Heart left ventricle (tissue), 16 donors: Measurements from ENCODE around the gene KIAA1586. TPM values are rescaled to one million over a fixed set of nuclear protein-coding genes. Genes with fewer than 3 reads are reported as not detected.

Source experiments
- ATAC-seq, 4 donors: fragments of 200-7000 bp; cut with Tn5 transposase; one replicate each; pipeline ENCODE4 v1.9.1; 2020 to 2022; ENCODE audit warnings: moderate library complexity in 4 of 4, mild to moderate bottlenecking in 3 of 4, moderate number of reproducible peaks in 1 of 4
- DNase-seq, 5 donors: peaks; one replicate each; pipeline ENCODE4 v3.0.0-alpha.2; 2020
- H3K27ac ChIP-seq, 12 donors: fragments of 200-600 bp; sonication (generic) in 4 of 12; one replicate each; pipeline versions ENCODE4 v1.5.0 to v1.8.0; 2016 to 2022; ENCODE audit warnings: mild to moderate bottlenecking in 2 of 12
- H3K27me3 ChIP-seq, 9 donors: fragments of 200-600 bp; sonication (generic) in 2 of 9; one replicate each; pipeline versions ENCODE4 v1.5.1 to v1.8.0; 2016 to 2022; ENCODE audit warnings: mild to moderate bottlenecking in 3 of 9
- H3K36me3 ChIP-seq, 9 donors: fragments of 200-600 bp; sonication (generic) in 2 of 9; one replicate each; pipeline versions ENCODE4 v1.5.0 to v1.8.0; 2018 to 2022; ENCODE audit warnings: mild to moderate bottlenecking in 2 of 9
- H3K4me1 ChIP-seq, 12 donors: fragments of 200-600 bp; sonication (generic) in 4 of 12; one replicate each; pipeline versions ENCODE4 v1.5.0 to v1.8.0; 2016 to 2022; ENCODE audit warnings: mild to moderate bottlenecking in 3 of 12
- H3K4me3 ChIP-seq, 12 donors: fragments of 200-600 bp; sonication (generic) in 4 of 12; one replicate each; pipeline versions ENCODE4 v1.5.0 to v1.8.0; 2017 to 2022; ENCODE audit warnings: mild to moderate bottlenecking in 9 of 12, moderate library complexity in 4 of 12
- H3K9me3 ChIP-seq, 12 donors: fragments of 200-600 bp; sonication (generic) in 4 of 12; one replicate each; pipeline versions ENCODE4 v1.5.0 to v1.8.0; 2016 to 2022; ENCODE audit warnings: mild to moderate bottlenecking in 1 of 12
- POLR2A ChIP-seq, 2 donors: fragments of 450-650 bp; IDR thresholded peaks; one replicate each; pipeline ENCODE4 v1.6.1; 2017; ENCODE audit warnings: antibody characterized with exemption in 2 of 2, mild to moderate bottlenecking in 2 of 2, moderate library complexity in 2 of 2
- WGBS, 4 donors: extraction: QIAGEN DNeasy Blood & Tissue Kit in 2 of 4; methylation state at CpG; one replicate each; pipeline versions ENCODE4 v1.1.5 to v1.1.7; 2013 to 2018; 5-methylcytosine and 5-hydroxymethylcytosine counted together
- intact Hi-C, 10 donors: fragments of 100-400 bp; cut with DNase I; formaldehyde crosslinking; loops; one replicate each; pipeline versions ENCODE4 v1.11.1 to v1.14.2; 2022
- polyA plus RNA-seq, 2 donors: library from polyadenylated mRNA; stranded (reverse); fragments of 200-250 nt; gene quantifications; one replicate each; pipeline ENCODE4 v1.2.3, GENCODE V29; 2013
- total RNA-seq, 9 donors: library from RNA; depleted of rRNA in 2 of 9; stranded (reverse); fragments of >200 nt in 2 of 9; fragmentation: NEBNext Ultra II Directional in 3 of 9; extraction: Animal tissue kit (Norgen Biotek cat#: 25700) in 3 of 9; gene quantifications; one replicate each; pipeline versions ENCODE4 v1.1.0 to v1.2.4, GENCODE V29; 2016 to 2023
- TF ChIP-seq, protein P1 (sequence below), 12 donors: fragments of 200-600 bp; sonication (generic) in 4 of 12; IDR thresholded peaks; one replicate each; pipeline versions ENCODE4 v1.5.0 to v1.8.0; 2018 to 2022; ENCODE audit warnings: antibody characterized with exemption in 12 of 12, mild to moderate bottlenecking in 5 of 12
- donor health status: ischemic (EF 13 %, LVEDD 7.1; RV severe dilation, severe dysfunction).
- donor health status: healthy with polysubstance abuse.
- donor health status: DM: no; HTN: yes; CAD: no.
- donor health status: DM: no; HTN: no; CAD: no.
- donor health status: ischemic (EF 25% LVEDD 6.9; RV normal size, moderate dysfunction).
- donor health status: ischemic (EF 25% LVEDD 5.7; RV mildly dilated, moderate dysfunction).
- donor health status: healthy.
- donor health status: DM: yes; HTN: yes; CAD: no.
- donor health status: ischemic (EF 35%, LVEDD 5.7; RV mildly dilated, moderate dysfunction).
- donor health status: nonischemic (EF 11% LVEDD 7.7; RV severe dilation, severe dysfunction).
- donor health status: DM: yes; HTN: yes; CAD: no.
- donor health status: PGD.
- donor health status: ischemic (EF 29% LVEDD 5.4; RV normal size, mild dysfunction).
- donor health status: nonischemic (EF 23%, LVEDD 6.1; RV moderate dilation, normal function).

Gene KIAA1586
- total and polyA plus RNA-seq, 11 donors, result 2.1 to 11.7 (median 6.3) TPM

GRCh38 chr6:57069228-57069627 lies 22.7 kb downstream of the KIAA1586 start:
- no peaks in the 10 kb centered on the region for H3K27me3 ChIP-seq
- DNase-seq (no peak), ATAC-seq (no peak)
- H3K4me3 ChIP-seq, result no peak overlapping the region
- WGBS, 4 donors, result 87 to 90% (median 90%) methylated on average over 4 of the region's 4 CpGs
- no peaks in the 10 kb centered on the region for H3K4me1 ChIP-seq
- TF ChIP-seq, protein P1, sequence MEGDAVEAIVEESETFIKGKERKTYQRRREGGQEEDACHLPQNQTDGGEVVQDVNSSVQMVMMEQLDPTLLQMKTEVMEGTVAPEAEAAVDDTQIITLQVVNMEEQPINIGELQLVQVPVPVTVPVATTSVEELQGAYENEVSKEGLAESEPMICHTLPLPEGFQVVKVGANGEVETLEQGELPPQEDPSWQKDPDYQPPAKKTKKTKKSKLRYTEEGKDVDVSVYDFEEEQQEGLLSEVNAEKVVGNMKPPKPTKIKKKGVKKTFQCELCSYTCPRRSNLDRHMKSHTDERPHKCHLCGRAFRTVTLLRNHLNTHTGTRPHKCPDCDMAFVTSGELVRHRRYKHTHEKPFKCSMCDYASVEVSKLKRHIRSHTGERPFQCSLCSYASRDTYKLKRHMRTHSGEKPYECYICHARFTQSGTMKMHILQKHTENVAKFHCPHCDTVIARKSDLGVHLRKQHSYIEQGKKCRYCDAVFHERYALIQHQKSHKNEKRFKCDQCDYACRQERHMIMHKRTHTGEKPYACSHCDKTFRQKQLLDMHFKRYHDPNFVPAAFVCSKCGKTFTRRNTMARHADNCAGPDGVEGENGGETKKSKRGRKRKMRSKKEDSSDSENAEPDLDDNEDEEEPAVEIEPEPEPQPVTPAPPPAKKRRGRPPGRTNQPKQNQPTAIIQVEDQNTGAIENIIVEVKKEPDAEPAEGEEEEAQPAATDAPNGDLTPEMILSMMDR (IDR thresholded peaks at IDR 0.05), result no peak
- no peak for TF ChIP-seq POLR2A (IDR thresholded peaks at IDR 0.05)
- peaks cover 0 to 32% (median 14%) of the 10 kb centered on the region in 9 donors for H3K36me3 ChIP-seq
- H3K27ac ChIP-seq, result no peak overlapping the region
- intact Hi-C loops, result no loop called here
- no peaks in the 10 kb centered on the region for H3K9me3 ChIP-seq

DNA sequence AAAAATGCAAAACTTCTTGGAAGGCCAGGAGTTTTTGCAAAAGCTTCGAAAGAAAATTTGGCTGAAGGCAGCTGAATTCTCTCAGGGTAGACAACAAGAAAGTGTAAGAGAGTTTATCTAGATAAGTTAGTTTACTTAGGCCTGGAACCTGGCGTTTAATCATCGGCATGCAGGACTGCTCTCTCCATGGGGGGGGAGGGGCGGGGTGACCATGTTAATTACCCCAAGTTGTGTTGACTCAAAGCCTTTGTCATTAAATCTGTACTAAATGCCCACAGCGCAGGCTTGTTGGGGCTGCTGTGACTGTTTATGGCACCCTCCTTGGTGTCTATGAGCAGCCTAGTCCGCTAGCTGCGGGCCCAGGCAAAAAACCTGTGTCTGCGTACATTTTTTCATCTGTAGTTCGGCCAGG lies 23.4 kb downstream of the KIAA1586 start:
- WGBS, 4 donors, result 85 to 92% (median 86%) methylated on average over 8 to 9 of the region's 9 CpGs
- no peak for TF ChIP-seq POLR2A (IDR thresholded peaks at IDR 0.05)
- TF ChIP-seq, protein P1 (IDR thresholded peaks at IDR 0.05), result no peak
- Histone ChIP-seq H3K27me3 (no peaks in the 10 kb centered on the region), H3K4me3 (no peak overlapping the region), H3K4me1 (no peaks in the 10 kb centered on the region), H3K9me3 (no peaks in the 10 kb centered on the region), H3K36me3 (peaks cover 0 to 25% (median 7%) of the 10 kb centered on the region in 9 donors), H3K27ac (no peak overlapping the region)
- intact Hi-C loops, result no loop called here
- no peak for ATAC-seq
- no peak for DNase-seq

DNA sequence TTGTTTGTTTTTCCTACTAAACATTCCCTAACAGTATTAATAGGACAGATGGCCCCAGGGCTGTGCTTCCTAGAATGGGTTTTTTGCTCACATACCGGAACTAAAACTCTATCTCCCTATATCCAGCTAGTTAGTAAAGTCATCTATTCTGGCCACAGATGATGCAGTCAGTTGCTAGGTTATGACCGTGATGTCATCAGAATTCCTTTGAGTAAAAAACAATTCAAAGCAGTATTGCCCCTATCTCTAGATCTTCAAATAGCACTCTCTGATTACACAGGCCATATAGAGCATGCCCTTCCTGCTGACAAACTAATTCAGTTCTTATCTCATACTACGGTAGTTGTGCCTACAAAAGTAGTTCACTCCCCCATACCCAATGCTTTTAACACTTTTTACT lies 25.6 kb downstream of the KIAA1586 start:
- H3K27ac ChIP-seq, result no peak overlapping the region
- 80 to 89% (median 81%) methylated on average over 3 of the region's 3 CpGs for WGBS, 4 donors
- TF ChIP-seq, protein P1 (IDR thresholded peaks at IDR 0.05), result no peak
- TF ChIP-seq POLR2A (IDR thresholded peaks at IDR 0.05), result no peak
- no peak overlapping the region for H3K4me3 ChIP-seq
- intact Hi-C loops, result no loop called here
- H3K27me3 ChIP-seq, result no peaks in the 10 kb centered on the region
- DNase-seq (no peak), ATAC-seq (no peak)
- no peaks in the 10 kb centered on the region for H3K4me1 ChIP-seq
- no peaks in the 10 kb centered on the region for H3K9me3 ChIP-seq
- H3K36me3 ChIP-seq, result peaks cover 0 to 12% (median 3%) of the 10 kb centered on the region in 9 donors

DNA sequence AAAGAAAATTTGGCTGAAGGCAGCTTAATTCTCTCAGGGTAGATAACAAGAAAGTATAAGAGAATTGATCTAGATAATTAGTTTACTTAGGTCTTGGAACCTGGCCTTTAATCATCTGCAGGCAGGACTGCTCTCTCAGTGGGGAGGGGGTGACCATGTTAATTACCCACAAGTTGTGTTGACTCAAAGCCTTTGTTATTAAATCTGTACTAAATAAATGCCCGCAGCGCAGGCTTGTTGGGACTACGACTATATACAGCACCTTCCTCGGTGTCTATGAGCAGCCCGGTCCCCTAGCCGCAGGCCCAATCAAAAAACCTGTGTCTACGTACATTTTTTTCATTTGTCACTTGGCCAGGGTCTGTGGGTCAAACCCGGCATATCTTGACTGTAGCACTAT lies 27.9 kb downstream of the KIAA1586 start:
- WGBS, 4 donors, result 94 to 96% (median 94%) methylated on average over 8 of the region's 8 CpGs
- Histone ChIP-seq H3K27me3 (no peaks in the 10 kb centered on the region), H3K36me3 (peaks cover 0 to 7% (median 0%) of the 10 kb centered on the region in 9 donors), H3K9me3 (peaks cover 0 to 5% (median 0%) of the 10 kb centered on the region in 12 donors), H3K4me3 (no peak overlapping the region), H3K27ac (no peak overlapping the region), H3K4me1 (no peaks in the 10 kb centered on the region)
- TF ChIP-seq, protein P1 (IDR thresholded peaks at IDR 0.05), result no peak
- no peak for TF ChIP-seq POLR2A (IDR thresholded peaks at IDR 0.05)
- ATAC-seq, result no peak
- intact Hi-C loops, result no loop called here
- no peak for DNase-seq
